PC-3 (cell line): Measurements from ENCODE around the gene TOR2A. TPM values are rescaled to one million over a fixed set of nuclear protein-coding genes. Genes with fewer than 3 reads are reported as not detected.

Source experiments
- ATAC-seq: fragments of 200-7000 bp; cut with Tn5 transposase; 2 replicates; pipeline ENCODE4 v1.9.1; 2020; ENCODE audit warnings: mild to moderate bottlenecking, moderate library complexity
- BruUV-seq: library from RNA; stranded (reverse); fragments of 400-500 nt; replicated peaks from 2 replicates; lab custom pipeline; 2021; lab: Mats Ljungman, UMichigan
- CTCF ChIA-PET: fragments of 300-600 bp; sonication (Branson Sonifier 250); formaldehyde crosslinking; loops from one replicate; lab custom pipeline; 2022; ENCODE audit warnings: antibody characterized with exemption; lab: Charles Lee
- POLR2A ChIA-PET: fragments of 300-600 bp; sonication (Branson Sonifier 250); formaldehyde crosslinking; loops from one replicate; lab custom pipeline; 2022; ENCODE audit warnings: antibody characterized with exemption; ENCODE audit not compliant: unreplicated experiment; lab: Charles Lee
- DNase-seq: peaks from one replicate; pipeline ENCODE4 v3.0.0-alpha.2; 2015
- H2AFZ ChIP-seq: fragments of 300-600 bp; sonication (generic); 2 replicates; pipeline ENCODE4 v1.6.0; 2016; ENCODE audit warnings: antibody characterized with exemption, low read length
- H3F3A ChIP-seq: fragments of 300-600 bp; sonication (generic); one replicate; pipeline ENCODE4 v1.6.0; 2017; ENCODE audit warnings: antibody characterized with exemption, low read length, control low read depth, mild to moderate bottlenecking; ENCODE audit not compliant: unreplicated experiment
- H3K27ac ChIP-seq: fragments of 300-600 bp; sonication (generic); 2 replicates; pipeline ENCODE4 v1.5.1; 2016; ENCODE audit warnings: mild to moderate bottlenecking, low read length
- H3K27me3 ChIP-seq: fragments of 300-600 bp; sonication (generic); 2 replicates; pipeline ENCODE4 v1.6.1; 2016; ENCODE audit warnings: low read length, mixed read lengths
- H3K36me3 ChIP-seq: fragments of 300-600 bp; sonication (generic); 2 replicates; pipeline ENCODE4 v1.6.1; 2016; ENCODE audit warnings: low read depth, mixed run types, low read length, mixed read lengths
- H3K4me1 ChIP-seq: fragments of 300-600 bp; sonication (generic); 2 replicates; pipeline ENCODE4 v1.5.1; 2016; ENCODE audit warnings: low read length; ENCODE audit not compliant: insufficient read depth
- H3K4me2 ChIP-seq: fragments of 300-600 bp; sonication (generic); 2 replicates; pipeline ENCODE4 v1.6.0; 2016; ENCODE audit warnings: low read length
- H3K4me3 ChIP-seq: fragments of 300-600 bp; sonication (generic); 2 replicates; pipeline ENCODE4 v1.5.1; 2016; ENCODE audit warnings: mild to moderate bottlenecking, low read length, mixed read lengths
- H3K79me2 ChIP-seq: fragments of 300-600 bp; sonication (generic); 2 replicates; pipeline ENCODE4 v1.6.1; 2017; ENCODE audit warnings: low read length, mixed read lengths
- H3K9ac ChIP-seq: fragments of 300-600 bp; sonication (generic); 2 replicates; pipeline ENCODE4 v1.6.0; 2016; ENCODE audit warnings: mild to moderate bottlenecking, low read length
- H3K9me2 ChIP-seq: fragments of 300-600 bp; sonication (generic); replicated peaks from 2 replicates; pipeline ENCODE4 v1.6.1; 2016; ENCODE audit warnings: mixed run types, low read length, mixed read lengths
- H3K9me3 ChIP-seq: fragments of 300-600 bp; sonication (generic); 2 replicates; pipeline ENCODE4 v1.6.1; 2016; ENCODE audit warnings: low read length, mixed read lengths
- H4K20me1 ChIP-seq: fragments of 300-600 bp; sonication (generic); 2 replicates; pipeline ENCODE4 v1.6.1; 2016; ENCODE audit warnings: low read length, mixed read lengths
- EZH2 ChIP-seq: fragments of 300-600 bp; sonication (generic); IDR thresholded peaks from one replicate; pipeline ENCODE4 v1.6.1; 2017; ENCODE audit warnings: antibody characterized with exemption, mild to moderate bottlenecking, low read length; ENCODE audit not compliant: unreplicated experiment
- EZH2phosphoT487 ChIP-seq: fragments of 300-600 bp; sonication (generic); IDR thresholded peaks from 2 replicates; pipeline ENCODE4 v1.6.1; 2018; ENCODE audit warnings: mild to moderate bottlenecking, antibody characterized with exemption, low read length, borderline replicate concordance
- intact Hi-C: fragments of 100-400 bp; cut with micrococcal nuclease; formaldehyde crosslinking; loops from 2 replicates; pipeline ENCODE4 v1.9.0; 2023
- total RNA-seq: library from RNA; depleted of rRNA; stranded (reverse); fragments of >200 nt; gene quantifications from 2 replicates; pipeline ENCODE4 v1.2.3, GENCODE V29; 2014
- TF ChIP-seq, protein P1 (sequence below): fragments of 300-600 bp; sonication (generic); conservative IDR thresholded peaks from 2 replicates; pipeline ENCODE4 v1.5.1; 2017; ENCODE audit warnings: antibody characterized with exemption, low read depth, mild to moderate bottlenecking, low read length

Gene TOR2A
- total RNA-seq, 1 experiment from 2014 or later, result 14.1 TPM

DNA sequence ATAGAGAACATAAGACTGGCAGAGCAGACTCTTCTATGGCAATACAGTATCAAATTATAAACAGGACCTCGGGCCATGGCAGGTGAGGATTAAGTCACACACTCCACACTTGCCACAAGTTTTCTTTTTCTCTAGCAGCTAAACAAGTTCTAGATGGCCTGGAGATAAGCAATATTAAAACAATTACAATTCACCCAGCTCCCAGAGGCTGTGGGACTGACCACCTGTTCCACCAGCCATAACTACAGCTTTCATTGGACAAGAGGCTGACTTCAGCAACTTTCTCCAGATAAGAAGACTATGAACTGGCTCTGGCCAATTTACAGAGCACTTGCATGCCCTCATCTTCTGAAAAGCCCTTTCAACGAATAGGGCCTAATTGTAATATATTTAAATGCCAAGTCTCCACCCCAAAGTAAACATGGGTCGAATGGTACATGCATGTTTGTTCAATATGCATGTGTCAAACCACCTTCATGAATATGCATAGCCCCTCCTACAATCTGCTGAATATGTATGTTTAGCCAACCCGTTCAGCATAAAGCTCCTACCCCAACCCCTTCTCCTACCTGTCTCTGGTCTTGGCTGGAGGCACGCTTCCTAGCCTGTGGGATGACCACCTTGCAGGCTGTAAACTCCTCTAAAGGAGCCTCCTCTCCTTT is 34.4 kb downstream of the TOR2A start:
- H3K9ac ChIP-seq, result no peak overlapping the region
- TF ChIP-seq, protein P1, sequence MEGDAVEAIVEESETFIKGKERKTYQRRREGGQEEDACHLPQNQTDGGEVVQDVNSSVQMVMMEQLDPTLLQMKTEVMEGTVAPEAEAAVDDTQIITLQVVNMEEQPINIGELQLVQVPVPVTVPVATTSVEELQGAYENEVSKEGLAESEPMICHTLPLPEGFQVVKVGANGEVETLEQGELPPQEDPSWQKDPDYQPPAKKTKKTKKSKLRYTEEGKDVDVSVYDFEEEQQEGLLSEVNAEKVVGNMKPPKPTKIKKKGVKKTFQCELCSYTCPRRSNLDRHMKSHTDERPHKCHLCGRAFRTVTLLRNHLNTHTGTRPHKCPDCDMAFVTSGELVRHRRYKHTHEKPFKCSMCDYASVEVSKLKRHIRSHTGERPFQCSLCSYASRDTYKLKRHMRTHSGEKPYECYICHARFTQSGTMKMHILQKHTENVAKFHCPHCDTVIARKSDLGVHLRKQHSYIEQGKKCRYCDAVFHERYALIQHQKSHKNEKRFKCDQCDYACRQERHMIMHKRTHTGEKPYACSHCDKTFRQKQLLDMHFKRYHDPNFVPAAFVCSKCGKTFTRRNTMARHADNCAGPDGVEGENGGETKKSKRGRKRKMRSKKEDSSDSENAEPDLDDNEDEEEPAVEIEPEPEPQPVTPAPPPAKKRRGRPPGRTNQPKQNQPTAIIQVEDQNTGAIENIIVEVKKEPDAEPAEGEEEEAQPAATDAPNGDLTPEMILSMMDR, result no peak
- no peak for TF ChIP-seq EZH2phosphoT487
- TF ChIP-seq EZH2, result no peak
- intact Hi-C loops, result no loop called here
- no peaks in the 10 kb centered on the region for H3K36me3 ChIP-seq
- ATAC-seq, result no peak
- no peaks in the 10 kb centered on the region for H3F3A ChIP-seq
- no peaks in the 10 kb centered on the region for H4K20me1 ChIP-seq
- no peak overlapping the region for H3K27ac ChIP-seq
- no peaks in the 10 kb centered on the region for H3K9me3 ChIP-seq
- H3K4me3 ChIP-seq, result no peak overlapping the region
- ChIA-PET POLR2A (no interaction called here), CTCF (no interaction called here)
- H3K9me2 ChIP-seq, result no peaks in the 10 kb centered on the region
- no peak overlapping the region for H2AFZ ChIP-seq
- no peak for DNase-seq
- no peaks in the 10 kb centered on the region for H3K27me3 ChIP-seq
- no peak overlapping the region for H3K4me2 ChIP-seq
- H3K79me2 ChIP-seq, result no peaks in the 10 kb centered on the region
- H3K4me1 ChIP-seq, result no peaks in the 10 kb centered on the region
- BruUV-seq, result no TSS peak

DNA sequence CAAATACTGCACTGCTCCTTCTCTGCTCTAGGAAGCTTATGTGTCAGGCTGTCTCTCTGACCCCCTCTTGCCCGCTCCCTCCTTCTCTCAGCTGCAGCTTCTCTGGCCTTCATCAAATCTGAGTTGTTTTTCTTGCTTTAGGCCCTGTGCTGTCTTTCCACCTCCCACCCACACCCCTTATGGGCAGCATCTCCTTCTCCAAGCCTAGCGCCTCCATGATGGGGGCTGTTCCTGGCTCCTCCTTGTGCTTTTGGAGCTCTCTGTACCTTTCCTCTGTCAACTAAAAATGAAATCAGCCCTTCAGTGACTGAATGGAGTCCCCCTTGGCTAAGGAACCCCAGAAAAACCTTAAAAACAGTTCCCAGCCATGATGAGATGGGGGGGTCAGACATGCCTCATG is 35.0 kb downstream of the TOR2A start:
- H2AFZ ChIP-seq, result no peak overlapping the region
- TF ChIP-seq, protein P1, result no peak
- TF ChIP-seq EZH2 (no peak), EZH2phosphoT487 (no peak)
- no TSS peak for BruUV-seq
- H3K9me3 ChIP-seq, result no peaks in the 10 kb centered on the region
- H3K4me2 ChIP-seq, result no peak overlapping the region
- H3K36me3 ChIP-seq, result no peaks in the 10 kb centered on the region
- H4K20me1 ChIP-seq, result no peaks in the 10 kb centered on the region
- no peaks in the 10 kb centered on the region for H3K9me2 ChIP-seq
- no peak overlapping the region for H3K4me3 ChIP-seq
- ChIA-PET POLR2A (no interaction called here), CTCF (no interaction called here)
- H3K4me1 ChIP-seq, result no peaks in the 10 kb centered on the region; the same call in 1 of the 2 replicates
- no peak overlapping the region for H3K9ac ChIP-seq
- DNase-seq, result no peak
- no peak overlapping the region for H3K27ac ChIP-seq
- no peaks in the 10 kb centered on the region for H3F3A ChIP-seq
- ATAC-seq, result no peak
- intact Hi-C loops, result no loop called here
- H3K27me3 ChIP-seq, result no peaks in the 10 kb centered on the region
- no peaks in the 10 kb centered on the region for H3K79me2 ChIP-seq

DNA sequence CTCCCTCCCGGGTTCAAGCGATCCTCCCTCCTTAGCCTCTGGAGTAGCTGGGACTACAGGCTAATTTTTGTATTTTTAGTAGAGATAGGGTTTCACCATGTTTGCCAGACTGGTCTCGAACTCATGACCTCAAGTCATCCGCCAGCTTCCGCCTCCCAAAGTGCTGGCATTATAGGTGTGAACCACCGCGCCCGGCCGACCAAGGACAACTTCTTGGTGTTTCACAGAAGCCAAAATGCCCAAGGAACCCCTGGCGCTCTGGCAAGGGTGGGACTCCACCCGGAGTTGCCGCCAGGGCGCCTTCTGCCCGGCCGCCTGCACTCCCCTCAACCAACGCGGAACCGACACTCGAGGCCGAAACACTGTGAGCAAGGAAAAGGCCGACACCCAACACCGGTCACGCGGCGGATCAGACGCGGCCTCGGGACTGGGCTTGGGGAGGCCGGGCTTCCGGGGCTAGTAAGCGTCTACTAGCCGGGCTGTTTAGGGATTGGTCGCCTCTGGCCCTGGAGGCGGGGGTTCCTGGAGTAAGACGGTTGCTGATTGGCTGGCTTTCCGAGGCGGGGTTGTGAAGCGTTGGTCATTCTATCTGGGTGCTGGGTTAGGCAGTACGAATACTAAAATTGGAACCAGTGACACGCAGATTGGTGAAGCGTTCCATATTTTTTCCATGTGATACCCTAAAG is 36.0 kb downstream of the TOR2A start:
- intact Hi-C loops, result no loop called here
- Histone ChIP-seq H3K4me2 (no peak overlapping the region), H3K4me1 (no peaks in the 10 kb centered on the region; the same call in 1 of the 2 replicates)

More for the DNA sequence above, 36.0 kb downstream of the TOR2A start:
- Histone ChIP-seq H3K9ac (no peak overlapping the region), H3K79me2 (no peaks in the 10 kb centered on the region), H3F3A (no peaks in the 10 kb centered on the region), H2AFZ (no peak overlapping the region), H4K20me1 (no peaks in the 10 kb centered on the region), H3K4me3 (no peak overlapping the region), H3K36me3 (no peaks in the 10 kb centered on the region), H3K9me3 (no peaks in the 10 kb centered on the region), H3K27me3 (no peaks in the 10 kb centered on the region), H3K9me2 (no peaks in the 10 kb centered on the region), H3K27ac (no peak overlapping the region)
- DNase-seq (no peak), ATAC-seq (no peak)
- TF ChIP-seq EZH2phosphoT487, result no peak
- TF ChIP-seq, protein P1, result no peak
- ChIA-PET CTCF (no interaction called here), POLR2A (no interaction called here)
- no TSS peak for BruUV-seq
